ENCODE results near the gene NDUFV2. TPM values are rescaled to one million over a fixed set of nuclear protein-coding genes. Genes with fewer than 3 reads are reported as not detected.

The NDUFV2 gene
- total RNA-seq, 1 donor: 135 TPM

DNA sequence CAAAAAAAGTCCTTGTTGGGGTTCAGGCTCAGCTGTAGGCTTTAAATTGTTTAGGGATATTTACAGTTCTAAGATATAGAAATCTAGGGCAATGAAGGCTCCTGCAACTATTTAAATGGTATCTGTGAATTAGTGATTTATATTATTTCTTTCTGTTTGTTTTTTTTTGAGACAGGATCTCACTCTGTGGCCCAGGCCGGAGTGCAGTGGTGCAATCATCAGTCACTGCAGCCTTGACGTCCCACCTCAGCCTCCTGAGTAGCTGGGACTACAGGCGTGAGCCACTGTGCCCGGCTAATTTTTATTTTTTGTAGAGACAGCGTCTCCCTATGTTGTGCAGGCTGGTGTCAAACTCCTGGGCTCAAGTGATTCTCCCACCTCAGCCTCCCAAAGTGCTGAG, 32.3 kb upstream of the NDUFV2 start:
- DNase-seq (ENCODE audit: low read depth): no peak
- no peak overlapping the region for H3K4me3 ChIP-seq (ENCODE audit: low read depth, low read length)
- TF ChIP-seq, protein P1, sequence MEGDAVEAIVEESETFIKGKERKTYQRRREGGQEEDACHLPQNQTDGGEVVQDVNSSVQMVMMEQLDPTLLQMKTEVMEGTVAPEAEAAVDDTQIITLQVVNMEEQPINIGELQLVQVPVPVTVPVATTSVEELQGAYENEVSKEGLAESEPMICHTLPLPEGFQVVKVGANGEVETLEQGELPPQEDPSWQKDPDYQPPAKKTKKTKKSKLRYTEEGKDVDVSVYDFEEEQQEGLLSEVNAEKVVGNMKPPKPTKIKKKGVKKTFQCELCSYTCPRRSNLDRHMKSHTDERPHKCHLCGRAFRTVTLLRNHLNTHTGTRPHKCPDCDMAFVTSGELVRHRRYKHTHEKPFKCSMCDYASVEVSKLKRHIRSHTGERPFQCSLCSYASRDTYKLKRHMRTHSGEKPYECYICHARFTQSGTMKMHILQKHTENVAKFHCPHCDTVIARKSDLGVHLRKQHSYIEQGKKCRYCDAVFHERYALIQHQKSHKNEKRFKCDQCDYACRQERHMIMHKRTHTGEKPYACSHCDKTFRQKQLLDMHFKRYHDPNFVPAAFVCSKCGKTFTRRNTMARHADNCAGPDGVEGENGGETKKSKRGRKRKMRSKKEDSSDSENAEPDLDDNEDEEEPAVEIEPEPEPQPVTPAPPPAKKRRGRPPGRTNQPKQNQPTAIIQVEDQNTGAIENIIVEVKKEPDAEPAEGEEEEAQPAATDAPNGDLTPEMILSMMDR (IDR thresholded peaks at IDR 0.05; ENCODE audit: insufficient read depth, low read length): no peak

DNA sequence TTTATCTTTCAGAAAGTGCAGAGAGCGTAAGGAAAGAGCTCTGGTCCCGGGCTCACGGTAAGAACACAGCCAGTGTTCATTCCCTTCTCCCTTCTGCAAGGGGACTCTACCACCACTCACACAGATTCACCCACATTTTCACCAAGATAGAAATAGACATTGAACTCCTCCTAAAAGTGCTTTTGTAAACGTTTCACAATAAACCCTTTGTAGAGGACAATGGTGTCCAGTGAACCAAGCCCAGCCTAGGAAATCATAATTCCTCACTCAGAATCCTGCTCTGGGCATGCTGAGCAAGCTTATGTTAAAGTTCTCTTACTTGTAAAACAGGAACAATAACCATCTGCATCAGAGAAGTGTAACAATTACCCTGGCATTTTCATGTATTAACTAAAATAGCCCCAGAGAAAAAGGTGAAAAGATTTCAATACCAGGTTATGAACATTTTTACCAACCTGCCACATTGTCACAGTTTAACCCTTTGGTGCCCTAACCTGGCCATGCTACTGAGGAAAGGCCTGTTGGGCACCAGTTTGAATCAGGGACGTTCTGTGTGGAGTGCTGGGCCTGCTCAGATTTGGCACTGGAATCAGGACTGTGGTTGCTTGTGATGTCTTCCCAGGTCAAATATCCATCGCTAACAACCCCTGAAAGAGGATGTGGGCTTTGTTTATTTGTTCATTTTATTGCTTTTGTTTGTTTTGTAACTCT, 22.5 kb upstream of the NDUFV2 start:
- no peak for DNase-seq (ENCODE audit: low read depth)
- TF ChIP-seq, protein P1 (IDR thresholded peaks at IDR 0.05; ENCODE audit: insufficient read depth, low read length): no peak

DNA sequence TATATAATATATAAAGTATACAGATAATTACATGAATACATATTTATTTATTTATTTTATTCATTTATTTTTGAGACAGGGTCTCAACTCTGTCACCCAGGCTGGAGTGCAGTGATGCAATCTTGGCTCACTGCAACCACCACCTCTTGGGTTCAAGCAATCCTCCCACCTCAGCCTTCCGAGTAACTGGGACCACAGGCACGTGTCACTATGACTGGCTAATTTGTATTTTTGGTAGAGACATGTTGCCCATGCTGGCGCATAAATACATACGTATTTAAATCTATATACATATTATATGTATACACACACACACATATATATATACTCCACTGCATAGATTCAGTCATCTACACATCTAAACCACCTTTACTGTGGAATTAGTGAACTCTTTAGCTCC, 20.6 kb upstream of the NDUFV2 start:
- DNase-seq (ENCODE audit: low read depth): no peak
- no peak overlapping the region for H3K4me3 ChIP-seq (ENCODE audit: low read depth, low read length)
- TF ChIP-seq, protein P1 (IDR thresholded peaks at IDR 0.05; ENCODE audit: insufficient read depth, low read length): no peak

More for the DNA sequence above, 22.5 kb upstream of the NDUFV2 start:
- no peak overlapping the region for H3K4me3 ChIP-seq (ENCODE audit: low read depth, low read length)

DNA sequence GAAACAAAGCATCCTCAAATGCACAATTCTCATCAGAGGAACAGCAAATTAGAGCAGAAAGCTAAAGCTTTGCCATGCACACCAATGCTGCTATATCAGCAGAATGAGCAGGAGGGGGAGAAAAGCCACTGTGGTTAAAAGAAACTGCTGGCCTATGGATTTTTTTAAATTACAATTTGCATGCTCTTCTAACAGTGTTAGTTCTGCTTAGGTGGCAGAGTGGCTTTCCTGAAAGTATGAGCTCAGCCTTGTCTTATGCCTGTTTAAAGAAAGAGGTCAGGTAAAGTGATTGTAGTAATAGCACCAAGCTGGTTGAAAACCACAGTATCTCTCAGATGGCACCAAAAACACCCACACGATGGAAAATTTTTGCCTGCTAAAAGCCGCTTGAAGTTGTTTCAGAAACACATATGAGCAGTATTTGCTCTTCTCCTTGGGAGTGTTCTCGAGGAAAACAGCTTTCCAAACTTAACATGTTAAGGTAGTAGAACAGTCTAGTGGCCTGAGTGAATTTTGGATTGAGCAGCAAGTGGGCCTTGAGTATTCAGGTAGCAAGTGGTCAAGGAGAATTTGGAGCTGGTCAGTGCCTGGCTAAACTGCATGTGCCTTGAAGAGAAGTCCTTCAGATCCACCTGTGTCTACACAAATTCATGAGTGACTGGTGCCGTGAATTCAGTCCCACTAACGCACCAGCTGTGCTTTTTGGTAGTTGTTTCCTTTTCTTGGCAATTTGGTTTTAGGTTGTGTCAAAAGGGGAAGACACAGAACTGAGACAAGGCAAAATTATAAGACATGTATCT, 19.6 kb upstream of the NDUFV2 start:
- TF ChIP-seq, protein P1 (IDR thresholded peaks at IDR 0.05; ENCODE audit: insufficient read depth, low read length): no peak
- DNase-seq (ENCODE audit: low read depth): no peak
- H3K4me3 ChIP-seq (ENCODE audit: low read depth, low read length): no peak overlapping the region

DNA sequence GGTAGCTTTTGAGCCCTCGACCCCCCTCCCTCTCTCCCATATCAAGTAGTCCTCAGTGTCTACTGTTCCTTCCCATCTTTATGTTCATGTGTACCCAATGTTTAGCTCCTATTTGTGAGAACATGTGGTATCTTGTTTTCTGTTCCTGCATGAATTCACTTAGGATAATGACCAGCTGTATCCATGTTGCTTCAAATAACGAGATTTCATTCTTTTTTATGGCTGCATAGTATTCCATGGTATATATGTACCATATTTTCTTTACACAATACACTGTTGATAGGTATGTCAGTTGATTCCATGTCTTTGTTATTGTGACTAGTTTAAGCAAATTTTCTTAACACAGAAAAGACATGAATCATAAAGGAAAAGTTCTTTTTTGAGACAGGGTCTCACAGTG, 16.5 kb upstream of the NDUFV2 start:
- TF ChIP-seq, protein P1 (IDR thresholded peaks at IDR 0.05; ENCODE audit: insufficient read depth, low read length): no peak
- DNase-seq (ENCODE audit: low read depth): no peak
- no peak overlapping the region for H3K4me3 ChIP-seq (ENCODE audit: low read depth, low read length)

DNA sequence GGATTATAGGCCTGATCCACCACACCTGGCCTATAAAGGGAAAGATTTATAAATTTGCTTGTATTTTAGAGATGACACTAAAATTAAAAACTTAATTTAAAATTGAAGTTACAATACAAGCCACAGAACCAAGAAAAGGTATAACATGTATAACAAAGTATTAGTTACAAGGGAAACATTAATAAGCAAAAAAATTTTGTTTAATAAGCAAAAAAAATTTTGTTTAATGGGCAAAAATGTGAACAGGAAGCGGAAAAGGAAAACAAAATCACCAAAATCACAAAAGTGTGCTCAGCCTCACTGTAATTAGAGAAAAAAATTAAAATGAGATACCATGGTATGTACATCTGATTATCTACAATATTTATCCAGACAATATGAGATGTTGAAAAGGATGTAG, 15.9 kb upstream of the NDUFV2 start:
- H3K4me3 ChIP-seq (ENCODE audit: low read depth, low read length): no peak overlapping the region
- TF ChIP-seq, protein P1 (IDR thresholded peaks at IDR 0.05; ENCODE audit: insufficient read depth, low read length): no peak
- DNase-seq (ENCODE audit: low read depth): no peak
